ENCODE results near the gene CYB5R3. TPM values are rescaled to one million over a fixed set of nuclear protein-coding genes. Genes with fewer than 3 reads are reported as not detected.
"Not testable (repeated sequence)": the region's sequence is repeated elsewhere in the genome, so short reads cannot be mapped to it uniquely, and the experiment has no call there.

The CYB5R3 gene
- polyA plus RNA-seq, 1 donor, result 189 TPM

- no peak for DNase-seq
Measured at GRCh38 chr22:42678894-42679293, 29.7 kb upstream of the CYB5R3 start.

DNA sequence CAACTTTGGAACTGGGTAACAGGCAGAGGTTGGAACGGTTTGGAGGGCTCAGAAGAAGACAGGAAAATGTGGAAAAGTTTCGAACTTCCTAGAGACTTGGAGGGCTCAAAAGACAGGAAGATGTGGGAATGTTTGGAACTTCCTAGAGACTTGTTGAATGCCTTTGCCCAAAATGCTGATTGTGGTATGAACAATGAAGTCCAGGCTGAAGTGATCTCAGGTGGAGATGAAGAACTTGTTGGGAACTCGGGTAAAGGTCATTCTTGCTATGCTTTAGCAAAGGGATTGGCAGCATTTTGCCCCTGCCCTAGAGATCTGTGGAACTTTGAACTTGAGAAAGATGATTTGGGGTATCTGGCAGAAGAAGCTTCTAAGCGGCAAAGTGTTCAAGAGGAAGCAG lies 28.7 kb upstream of the CYB5R3 start:
- DNase-seq, result not testable (repeated sequence)

- DNase-seq, result no peak
Measured at GRCh38 chr22:42676059-42676607, 26.9 kb upstream of the CYB5R3 start.

DNA sequence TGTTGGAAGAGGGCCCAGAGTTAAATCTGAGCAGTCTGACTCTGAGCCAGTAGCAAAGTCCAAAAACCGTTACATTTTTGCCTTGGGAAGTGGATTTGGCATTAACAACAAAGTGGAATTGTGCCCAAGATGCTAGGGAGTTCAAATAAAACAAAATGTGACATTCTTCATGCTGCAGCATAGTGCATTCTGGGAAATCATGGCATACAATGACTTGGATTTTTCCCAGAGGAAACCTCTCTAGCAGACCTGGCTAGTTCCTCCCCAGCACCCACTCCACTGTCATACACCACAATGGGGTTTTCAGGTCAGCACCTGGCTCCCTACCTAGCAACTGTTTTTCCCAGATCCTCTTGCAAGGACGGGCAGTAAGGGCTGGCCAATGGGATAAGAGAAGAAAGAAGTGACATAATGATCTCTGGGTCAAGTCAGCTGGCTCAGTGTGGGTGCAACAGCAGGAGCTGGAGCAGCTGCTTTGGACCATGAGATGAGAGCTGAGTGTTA lies 24.8 kb upstream of the CYB5R3 start:
- no peak for DNase-seq

- not testable (repeated sequence) for DNase-seq
Measured at GRCh38 chr22:42673071-42673470, 23.9 kb upstream of the CYB5R3 start.

GRCh38 chr22:42670921-42671709 lies 21.9 kb upstream of the CYB5R3 start:
- DNase-seq, result no peak

- DNase-seq, result no peak
Measured at GRCh38 chr22:42670046-42670445, 20.9 kb upstream of the CYB5R3 start.

DNA sequence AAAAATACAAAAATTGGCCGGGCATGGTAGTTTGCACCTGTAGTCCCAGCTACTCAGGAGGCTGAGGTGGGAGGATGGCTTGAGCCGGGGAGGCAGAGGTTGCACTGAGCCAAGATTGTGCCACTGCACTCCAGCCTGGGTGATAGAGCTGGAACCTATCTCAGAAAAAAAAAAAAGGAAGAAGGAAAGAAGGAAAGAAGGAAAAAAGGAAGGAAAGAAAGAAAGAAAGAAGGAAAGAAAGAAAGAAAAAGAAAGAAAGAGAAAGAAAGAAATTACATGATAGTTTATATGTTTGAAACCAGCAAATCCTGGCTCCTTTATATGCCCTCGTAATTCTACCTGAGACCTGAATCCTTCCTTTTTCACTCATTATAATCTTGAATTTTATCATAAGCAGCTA lies 17.2 kb upstream of the CYB5R3 start:
- not testable (repeated sequence) for DNase-seq

DNA sequence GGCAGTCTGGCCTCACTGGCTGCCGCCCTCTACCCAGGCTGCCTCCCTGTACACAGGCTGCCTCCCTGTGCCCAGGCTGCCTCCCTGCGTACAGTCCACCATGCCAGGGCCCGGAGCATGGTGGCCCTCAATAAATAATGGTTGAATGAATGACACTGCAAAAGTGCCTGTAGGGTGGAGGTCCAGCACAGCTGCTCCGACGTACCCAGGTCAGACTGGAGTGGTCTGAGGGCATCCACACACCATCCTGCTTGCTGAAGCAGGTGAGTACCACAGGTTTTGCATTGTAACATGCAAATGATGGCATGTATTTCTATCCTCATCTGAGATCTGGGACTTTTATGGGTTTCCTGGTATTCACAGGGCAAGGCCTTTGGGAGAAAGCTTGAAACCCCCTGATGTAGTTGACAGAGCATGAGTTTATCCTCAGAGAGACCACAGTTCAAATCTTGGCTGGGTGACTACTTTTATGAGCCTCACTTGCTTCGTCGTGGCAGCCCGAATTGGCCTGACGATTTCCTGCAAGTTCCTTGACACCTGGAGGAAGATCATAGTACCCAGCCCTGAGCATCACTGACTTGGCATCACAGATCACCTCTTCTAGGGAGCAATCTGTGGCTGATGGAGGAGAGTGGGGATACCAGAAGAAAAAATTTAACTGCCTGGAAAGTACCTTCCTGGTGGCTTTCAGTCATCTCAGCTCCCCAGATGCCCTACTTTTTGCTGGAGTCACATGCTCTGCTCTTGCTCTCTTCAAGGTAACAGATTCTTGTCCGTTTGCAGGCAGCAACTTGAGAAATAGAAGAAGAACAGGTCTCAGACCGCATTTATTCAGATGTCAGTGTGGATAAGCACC lies 16.0 kb upstream of the CYB5R3 start:
- no peak for DNase-seq

GRCh38 chr22:42661985-42662831 lies 13.0 kb upstream of the CYB5R3 start:
- DNase-seq, result peak; percentile 85

- DNase-seq, result no peak
Measured at GRCh38 chr22:42656578-42656977, 7.4 kb upstream of the CYB5R3 start.

GRCh38 chr22:42655693-42656092 lies 6.5 kb upstream of the CYB5R3 start:
- DNase-seq, result no peak

DNA sequence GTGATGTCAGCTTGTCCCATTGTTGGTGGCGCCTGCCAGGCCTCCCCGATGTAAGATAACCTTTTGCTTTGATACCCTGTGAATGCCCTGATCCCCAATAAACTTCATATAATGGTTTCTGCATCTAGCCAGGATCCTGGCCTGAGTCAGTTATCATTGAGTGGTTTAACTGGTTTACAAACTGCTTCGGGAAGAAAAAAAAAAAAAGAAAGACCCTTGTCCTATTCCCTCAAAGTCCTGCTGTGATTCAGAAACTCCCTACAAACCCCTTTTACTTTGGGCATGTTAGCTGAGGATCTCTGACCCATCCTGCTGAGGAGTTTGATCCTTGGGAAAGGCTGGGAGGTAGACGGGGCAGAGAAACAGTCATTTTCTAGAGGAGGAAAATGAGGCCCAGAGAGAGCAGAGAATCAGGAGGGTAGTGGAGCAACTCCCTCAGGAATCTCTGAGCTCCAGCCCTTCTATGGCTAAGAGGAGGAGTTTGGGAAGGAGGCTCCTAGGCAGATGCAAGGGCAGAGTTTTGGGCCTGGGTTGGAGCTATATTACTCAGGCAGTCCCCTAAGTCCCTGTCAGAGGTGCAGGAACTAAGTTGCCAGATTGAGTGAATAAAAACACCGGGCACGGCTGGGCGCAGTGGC lies 5.4 kb upstream of the CYB5R3 start:
- no peak for DNase-seq

DNA sequence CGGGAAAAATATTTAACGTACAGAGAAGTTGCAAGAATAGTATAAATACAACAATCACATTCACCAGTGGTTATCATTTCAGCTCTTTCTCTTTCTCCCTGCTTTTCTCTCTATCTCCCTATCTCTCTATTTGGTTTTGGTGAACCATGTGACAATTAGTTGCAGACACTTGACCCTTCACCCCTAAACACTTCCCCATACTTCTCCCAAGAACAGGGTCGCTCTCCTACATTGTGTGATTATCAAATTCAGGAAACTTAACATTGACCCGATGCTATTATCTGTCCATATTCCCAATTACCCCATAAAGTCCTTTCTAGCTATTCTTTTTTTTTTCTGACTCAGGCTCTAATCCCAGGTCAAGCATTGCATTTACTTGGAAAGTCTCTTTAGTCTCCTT lies 4.8 kb upstream of the CYB5R3 start:
- DNase-seq, result no peak

DNA sequence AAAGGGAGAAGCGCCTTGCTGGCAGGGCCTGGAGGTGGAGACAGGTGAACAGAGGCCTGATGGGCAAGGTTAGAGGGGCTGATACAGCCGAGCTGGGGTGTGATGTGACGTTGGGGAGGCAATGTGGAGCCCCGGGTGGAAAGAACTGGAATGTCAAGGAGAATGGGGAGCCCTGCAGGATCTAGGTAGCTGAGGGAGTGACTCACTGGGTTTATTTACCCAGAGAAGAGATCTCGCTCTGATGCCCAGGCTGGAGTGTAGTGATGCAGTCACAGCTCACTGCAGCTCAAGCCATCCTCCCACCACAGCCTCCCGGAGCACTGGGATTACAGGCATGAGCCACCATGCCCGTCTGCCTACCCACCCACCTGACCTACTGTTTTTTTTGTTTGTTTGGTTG lies 1.9 kb upstream of the CYB5R3 start:
- DNase-seq, result no peak

GRCh38 chr22:42648368-42649245 lies 585 bp downstream of the CYB5R3 start:
- DNase-seq, result no peak

GRCh38 chr22:42648017-42648367 lies 1.2 kb downstream of the CYB5R3 start:
- DNase-seq, result no peak

- DNase-seq, result no peak
Measured at GRCh38 chr22:42646569-42647525, 2.3 kb downstream of the CYB5R3 start.

- DNase-seq, result no peak
Measured at GRCh38 chr22:42645938-42646568, 3.1 kb downstream of the CYB5R3 start.

Measured in hindlimb muscle (tissue), 1 donor.